Measurements from ENCODE around the gene DGKD. TPM values are rescaled to one million over a fixed set of nuclear protein-coding genes. Genes with fewer than 3 reads are reported as not detected.

The DGKD gene
- total RNA-seq, 1 experiment from 2014 or later = 52.0 TPM

GRCh38 chr2:233326500-233326899 lies 27.8 kb upstream of the DGKD start:
- no TSS peak for BruUV-seq (replicated peaks)
- Histone ChIP-seq H3K36me3 (ENCODE audit: control insufficient read depth in 1 of 2, insufficient read depth in 2 of 2, low read length in 2 of 2) (no peaks in the 10 kb centered on the region), H2AFZ (ENCODE audit: low read depth, low read length, poor library complexity, severe bottlenecking) (no peak overlapping the region), H3K4me1 (ENCODE audit: control insufficient read depth in 1 of 2, insufficient read depth in 2 of 2, low read length in 2 of 2) (peaks cover 0 to 12% of the 10 kb centered on the region in 2 experiments; a peak in 1 of 4 replicates), H3K79me2 (ENCODE audit: insufficient read depth, low read length) (no peaks in the 10 kb centered on the region), H3K27ac (ENCODE audit: low read depth, low read length) (no peak overlapping the region), H4K20me1 (ENCODE audit: insufficient read depth) (no peaks in the 10 kb centered on the region), H3K27me3 (ENCODE audit: insufficient read depth, low read length) (no peaks in the 10 kb centered on the region), H3K9me2 (ENCODE audit: insufficient read depth) (no peaks in the 10 kb centered on the region), H3K4me2 (ENCODE audit: low read length) (no peak overlapping the region), H3K4me3 (replicated peaks in 1 of 2; ENCODE audit: low read depth in 1 of 2, low read length in 2 of 2) (no peak overlapping the region), H3K9me3 (ENCODE audit: control insufficient read depth in 1 of 2, insufficient read depth in 1 of 2, low read depth in 1 of 2, low read length in 2 of 2) (no peaks in the 10 kb centered on the region), H3K9ac (ENCODE audit: low read length) (no peak overlapping the region)
- ChIA-PET POLR2A (no interaction called here), CTCF (interaction anchor here (1.4 kb wide), 1 partner anchor 117 kb away, joined by 3 read pairs; no protein-coding TSS in a partner anchor), RAD21 (ENCODE audit: low non-redundant PET in 1 of 2, low total read pairs in 2 of 2, uncharacterized antibody in 2 of 2, unreplicated experiment in 2 of 2) (no interaction called here)
- no peak for DNase-seq (ENCODE audit: low read depth, low spot score)
- no peak for TF ChIP-seq RAD21 (IDR thresholded peaks at IDR 0.05; ENCODE audit: low read depth)
- TF ChIP-seq ELF1 (IDR thresholded peaks at IDR 0.05; ENCODE audit: borderline replicate concordance, low read depth) = no peak
- no peak for TF ChIP-seq EZH2 (IDR thresholded peaks at IDR 0.05)
- TF ChIP-seq FOSL1 (IDR thresholded peaks at IDR 0.05; ENCODE audit: low read depth) = no peak
- no peak for TF ChIP-seq CBX3 (IDR thresholded peaks at IDR 0.05; ENCODE audit: low read depth)
- no peak for TF ChIP-seq ZFX (IDR thresholded peaks at IDR 0.05)
- no peak for TF ChIP-seq ZBTB33 (IDR thresholded peaks at IDR 0.05; ENCODE audit: extremely low read depth, insufficient replicate concordance, low read length)
- TF ChIP-seq POLR2AphosphoS5 (IDR thresholded peaks at IDR 0.05; ENCODE audit: low read depth, low read length) = no peak
- TF ChIP-seq JUND (IDR thresholded peaks at IDR 0.05) = no peak
- no peak for TF ChIP-seq REST (IDR thresholded peaks at IDR 0.05; ENCODE audit: low read depth)
- no peak for TF ChIP-seq MAX (IDR thresholded peaks at IDR 0.05)
- TF ChIP-seq SP1 (IDR thresholded peaks at IDR 0.05; ENCODE audit: low read depth) = no peak
- TF ChIP-seq SRF (IDR thresholded peaks at IDR 0.05; ENCODE audit: low read depth) = no peak
- no peak for TF ChIP-seq TCF7L2 (IDR thresholded peaks at IDR 0.05; ENCODE audit: borderline replicate concordance, extremely low read depth, insufficient read depth, insufficient read length)
- no peak for TF ChIP-seq EGR1 (IDR thresholded peaks at IDR 0.05; ENCODE audit: low read depth)
- no peak for TF ChIP-seq ZNF274 (IDR thresholded peaks at IDR 0.05; ENCODE audit: low read depth, low read length)
- TF ChIP-seq EZH2phosphoT487 (IDR thresholded peaks at IDR 0.05; ENCODE audit: borderline replicate concordance) = no peak
- no peak for TF ChIP-seq YY1 (IDR thresholded peaks at IDR 0.05; ENCODE audit: extremely low read depth, insufficient replicate concordance, low read depth, low read length)
- no peak for ATAC-seq
- intact Hi-C loops (cut with micrococcal nuclease) = no loop called here
